ENCODE measurements around the gene LAPTM5. TPM values are rescaled to one million over a fixed set of nuclear protein-coding genes. Genes with fewer than 3 reads are reported as not detected.

Gene LAPTM5
- total and polyA plus RNA-seq, 2 donors (not counting 1 experiment from before 2014, with no cell fraction given): 1,384 to 1,519 TPM

- H3K4me3 Mint-ChIP-seq: no peak overlapping the region
- peaks cover 0 to 6% (median 0%) of the 10 kb centered on the region in 4 experiments for H3K27me3 ChIP-seq (replicated peaks in 1 of 4; ENCODE audit: control extremely low read depth in 1 of 4, control insufficient read depth in 3 of 4, insufficient read depth in 4 of 4, low read length in 3 of 4)
- no peaks in the 10 kb centered on the region for H3K9me3 Mint-ChIP-seq (ENCODE audit: insufficient read depth)
- H3K4me1 ChIP-seq (ENCODE audit: control insufficient read depth in 2 of 2, insufficient read depth in 2 of 2, low read length in 2 of 2): peaks cover 41 to 53% of the 10 kb centered on the region in 2 donors
- H3K27me3 Mint-ChIP-seq: no peaks in the 10 kb centered on the region
- no peak overlapping the region for H3K27ac Mint-ChIP-seq
- no peak for DNase-seq
- no peak overlapping the region for H2AFZ ChIP-seq (ENCODE audit: insufficient read depth, low read depth, low read length, poor library complexity, severe bottlenecking)
- H3K79me2 ChIP-seq (ENCODE audit: control insufficient read depth, insufficient read depth, low read length): peaks cover 13% of the 10 kb centered on the region
- H3K36me3 ChIP-seq (replicated peaks in 1 of 2; ENCODE audit: control extremely low read depth in 1 of 2, control insufficient read depth in 1 of 2, extremely low read depth in 1 of 2, insufficient read depth in 2 of 2, low read length in 1 of 2): no peaks in the 10 kb centered on the region
- WGBS (ENCODE audit: insufficient coverage): 81% methylated on average over 4 of the region's 11 CpGs
- ATAC-seq (ENCODE audit: low read depth): no peak
- H4K20me1 ChIP-seq (ENCODE audit: control insufficient read depth, insufficient read depth, low read length, poor library complexity, severe bottlenecking): peaks cover 7% of the 10 kb centered on the region
- POLR2A ChIA-PET: interaction anchor here (0.8 to 2.8 kb wide), 8 partner anchors 12 to 63 kb away, joined by 3 to 34 read pairs (median 12); partner anchors contain the start of gene LAPTM5
- CTCF ChIA-PET: interaction anchor here (1.0 to 15.4 kb wide), 9 partner anchors 11 to 1544 kb away, joined by 3 to 536 read pairs (median 29); partner anchors contain the start of genes LAPTM5, MATN1 and SDC3
- intact Hi-C loops (cut with micrococcal nuclease): loop anchor here (5.0 kb wide), 1 partner anchor 36 kb away; no protein-coding TSS in a partner anchor
- H3K4me1 Mint-ChIP-seq: peaks cover 44% of the 10 kb centered on the region
- H3K4me2 ChIP-seq (replicated peaks; ENCODE audit: low read depth, low read length, poor library complexity, severe bottlenecking): no peak overlapping the region
- no peak overlapping the region for H3K4me3 ChIP-seq (ENCODE audit: control extremely low read depth in 1 of 5, extremely low read depth in 1 of 5, insufficient read depth in 1 of 5, low read depth in 2 of 5, low read length in 4 of 5)
- no peak overlapping the region for H3K27ac ChIP-seq (ENCODE audit: low read length in 2 of 2)
- TF ChIP-seq CTCF (IDR thresholded peaks at IDR 0.05) (no peak), EZH2 (IDR thresholded peaks at IDR 0.05; ENCODE audit: borderline replicate concordance, insufficient read depth, low read depth, low read length, poor library complexity, severe bottlenecking) (no peak)
- H3K9ac ChIP-seq (ENCODE audit: low read length): no peak overlapping the region
- H3K9me3 ChIP-seq (ENCODE audit: control extremely low read depth in 1 of 3, control insufficient read depth in 2 of 3, insufficient read depth in 1 of 3, low read length in 2 of 3): no peaks in the 10 kb centered on the region
These were observed 20.8 kb upstream of the LAPTM5 start for GRCh38 chr1:30778154-30778978.

- H3K4me2 ChIP-seq (replicated peaks; ENCODE audit: low read depth, low read length, poor library complexity, severe bottlenecking): no peak overlapping the region
- ATAC-seq (ENCODE audit: low read depth) (no peak), DNase-seq (peak; percentile 18)
- H3K27ac Mint-ChIP-seq: no peak overlapping the region
- intact Hi-C loops (cut with micrococcal nuclease): loop anchor here (5.0 kb wide), 1 partner anchor 36 kb away; no protein-coding TSS in a partner anchor
- no peaks in the 10 kb centered on the region for H3K27me3 Mint-ChIP-seq
- H3K27ac ChIP-seq (ENCODE audit: low read length in 2 of 2): no peak overlapping the region
- H3K27me3 ChIP-seq (replicated peaks in 1 of 4; ENCODE audit: control extremely low read depth in 1 of 4, control insufficient read depth in 3 of 4, insufficient read depth in 4 of 4, low read length in 3 of 4): peaks cover 0 to under 1% (median 0%) of the 10 kb centered on the region in 4 experiments
- H3K4me3 Mint-ChIP-seq: no peak overlapping the region
- H4K20me1 ChIP-seq (ENCODE audit: control insufficient read depth, insufficient read depth, low read length, poor library complexity, severe bottlenecking): peaks cover 2% of the 10 kb centered on the region
- no peak overlapping the region for H3K4me3 ChIP-seq (ENCODE audit: control extremely low read depth in 1 of 5, extremely low read depth in 1 of 5, insufficient read depth in 1 of 5, low read depth in 2 of 5, low read length in 4 of 5)
- H3K4me1 Mint-ChIP-seq: peaks cover 44% of the 10 kb centered on the region
- H3K79me2 ChIP-seq (ENCODE audit: control insufficient read depth, insufficient read depth, low read length): peaks cover 13% of the 10 kb centered on the region
- ChIA-PET CTCF (interaction anchor here (1.5 to 15.4 kb wide), 5 partner anchors 11 to 53 kb away, joined by 9 to 536 read pairs (median 70); partner anchors contain the start of genes LAPTM5 and MATN1), POLR2A (interaction anchor here (1.7 to 2.8 kb wide), 3 partner anchors 12 to 22 kb away, joined by 5 to 26 read pairs (median 13); no protein-coding TSS in a partner anchor)
- H3K36me3 ChIP-seq (replicated peaks in 1 of 2; ENCODE audit: control extremely low read depth in 1 of 2, control insufficient read depth in 1 of 2, extremely low read depth in 1 of 2, insufficient read depth in 2 of 2, low read length in 1 of 2): no peaks in the 10 kb centered on the region
- H3K9me3 Mint-ChIP-seq (ENCODE audit: insufficient read depth): no peaks in the 10 kb centered on the region
- H2AFZ ChIP-seq (ENCODE audit: insufficient read depth, low read depth, low read length, poor library complexity, severe bottlenecking): no peak overlapping the region
- WGBS (ENCODE audit: insufficient coverage): 96% methylated on average over 3 of the region's 4 CpGs
- no peak overlapping the region for H3K9ac ChIP-seq (ENCODE audit: low read length)
- TF ChIP-seq EZH2 (IDR thresholded peaks at IDR 0.05; ENCODE audit: borderline replicate concordance, insufficient read depth, low read depth, low read length, poor library complexity, severe bottlenecking): no peak
- no peak for TF ChIP-seq CTCF (IDR thresholded peaks at IDR 0.05)
- no peaks in the 10 kb centered on the region for H3K9me3 ChIP-seq (ENCODE audit: control extremely low read depth in 1 of 3, control insufficient read depth in 2 of 3, insufficient read depth in 1 of 3, low read length in 2 of 3)
- peaks cover 36 to 48% of the 10 kb centered on the region in 2 donors for H3K4me1 ChIP-seq (ENCODE audit: control insufficient read depth in 2 of 2, insufficient read depth in 2 of 2, low read length in 2 of 2)
These were observed 20.3 kb upstream of the LAPTM5 start for GRCh38 chr1:30777904-30778153.

Data from B cell (primary cell).